ENCODE data around the gene IL1RAP.

DNA sequence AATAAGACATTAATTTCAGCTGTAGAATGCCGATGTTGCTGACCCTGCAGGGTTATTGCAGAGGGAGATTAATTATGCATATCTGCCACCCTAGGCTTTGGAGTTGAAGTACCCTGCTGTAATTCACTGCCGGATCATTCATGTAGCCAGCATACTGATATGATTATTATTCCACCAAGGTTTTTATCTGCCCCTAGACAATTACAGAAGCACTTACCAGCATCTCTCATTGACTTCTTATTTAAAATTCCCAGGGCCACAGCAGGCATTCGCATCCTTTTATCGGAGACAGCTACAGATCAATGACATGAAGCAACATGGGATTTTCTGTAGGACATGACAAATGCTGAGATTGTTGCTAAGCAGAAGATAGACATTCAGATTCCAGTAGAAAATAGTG, 31.3 kb downstream of the IL1RAP start:
- TF ChIP-seq, protein P1, sequence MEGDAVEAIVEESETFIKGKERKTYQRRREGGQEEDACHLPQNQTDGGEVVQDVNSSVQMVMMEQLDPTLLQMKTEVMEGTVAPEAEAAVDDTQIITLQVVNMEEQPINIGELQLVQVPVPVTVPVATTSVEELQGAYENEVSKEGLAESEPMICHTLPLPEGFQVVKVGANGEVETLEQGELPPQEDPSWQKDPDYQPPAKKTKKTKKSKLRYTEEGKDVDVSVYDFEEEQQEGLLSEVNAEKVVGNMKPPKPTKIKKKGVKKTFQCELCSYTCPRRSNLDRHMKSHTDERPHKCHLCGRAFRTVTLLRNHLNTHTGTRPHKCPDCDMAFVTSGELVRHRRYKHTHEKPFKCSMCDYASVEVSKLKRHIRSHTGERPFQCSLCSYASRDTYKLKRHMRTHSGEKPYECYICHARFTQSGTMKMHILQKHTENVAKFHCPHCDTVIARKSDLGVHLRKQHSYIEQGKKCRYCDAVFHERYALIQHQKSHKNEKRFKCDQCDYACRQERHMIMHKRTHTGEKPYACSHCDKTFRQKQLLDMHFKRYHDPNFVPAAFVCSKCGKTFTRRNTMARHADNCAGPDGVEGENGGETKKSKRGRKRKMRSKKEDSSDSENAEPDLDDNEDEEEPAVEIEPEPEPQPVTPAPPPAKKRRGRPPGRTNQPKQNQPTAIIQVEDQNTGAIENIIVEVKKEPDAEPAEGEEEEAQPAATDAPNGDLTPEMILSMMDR (conservative IDR thresholded peaks at IDR 0.05) = no peak
- no peak for TF ChIP-seq ZFX (IDR thresholded peaks at IDR 0.05)

Data from C4-2B (cell line).